ENCODE results near the gene SFMBT1.

DNA sequence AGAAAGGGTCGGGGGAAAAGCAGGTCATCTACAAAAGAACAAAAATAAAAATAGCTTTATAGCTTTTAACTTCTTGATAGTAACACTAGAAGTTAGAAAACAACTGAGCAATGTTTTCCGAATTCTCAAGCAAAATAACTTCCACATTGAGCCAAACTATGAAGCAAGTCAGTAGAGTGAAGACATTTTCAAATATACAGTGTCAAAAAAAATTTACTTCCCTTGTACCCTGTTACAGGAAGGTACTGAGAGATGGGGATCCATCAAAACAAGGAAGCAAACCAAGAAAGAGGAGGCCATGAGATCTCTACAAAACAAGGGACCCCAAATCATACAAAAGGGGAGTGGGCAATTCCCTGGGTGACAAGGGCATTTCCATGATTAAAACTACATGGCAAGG is 121.9 kb downstream of the SFMBT1 start:
- TF ChIP-seq POLR2AphosphoS5 (IDR thresholded peaks at IDR 0.05; ENCODE audit: low read depth), result no peak
- no peak for TF ChIP-seq EZH2 (IDR thresholded peaks at IDR 0.05; ENCODE audit: low read depth, unreplicated experiment)
- TF ChIP-seq, protein P1, sequence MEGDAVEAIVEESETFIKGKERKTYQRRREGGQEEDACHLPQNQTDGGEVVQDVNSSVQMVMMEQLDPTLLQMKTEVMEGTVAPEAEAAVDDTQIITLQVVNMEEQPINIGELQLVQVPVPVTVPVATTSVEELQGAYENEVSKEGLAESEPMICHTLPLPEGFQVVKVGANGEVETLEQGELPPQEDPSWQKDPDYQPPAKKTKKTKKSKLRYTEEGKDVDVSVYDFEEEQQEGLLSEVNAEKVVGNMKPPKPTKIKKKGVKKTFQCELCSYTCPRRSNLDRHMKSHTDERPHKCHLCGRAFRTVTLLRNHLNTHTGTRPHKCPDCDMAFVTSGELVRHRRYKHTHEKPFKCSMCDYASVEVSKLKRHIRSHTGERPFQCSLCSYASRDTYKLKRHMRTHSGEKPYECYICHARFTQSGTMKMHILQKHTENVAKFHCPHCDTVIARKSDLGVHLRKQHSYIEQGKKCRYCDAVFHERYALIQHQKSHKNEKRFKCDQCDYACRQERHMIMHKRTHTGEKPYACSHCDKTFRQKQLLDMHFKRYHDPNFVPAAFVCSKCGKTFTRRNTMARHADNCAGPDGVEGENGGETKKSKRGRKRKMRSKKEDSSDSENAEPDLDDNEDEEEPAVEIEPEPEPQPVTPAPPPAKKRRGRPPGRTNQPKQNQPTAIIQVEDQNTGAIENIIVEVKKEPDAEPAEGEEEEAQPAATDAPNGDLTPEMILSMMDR (conservative IDR thresholded peaks at IDR 0.05; ENCODE audit: low read depth in 2 of 2), result no peak
- no peak for TF ChIP-seq CREB1 (CRISPR knock-in tag; IDR thresholded peaks at IDR 0.05; ENCODE audit: low read depth)
- TF ChIP-seq, protein P2, sequence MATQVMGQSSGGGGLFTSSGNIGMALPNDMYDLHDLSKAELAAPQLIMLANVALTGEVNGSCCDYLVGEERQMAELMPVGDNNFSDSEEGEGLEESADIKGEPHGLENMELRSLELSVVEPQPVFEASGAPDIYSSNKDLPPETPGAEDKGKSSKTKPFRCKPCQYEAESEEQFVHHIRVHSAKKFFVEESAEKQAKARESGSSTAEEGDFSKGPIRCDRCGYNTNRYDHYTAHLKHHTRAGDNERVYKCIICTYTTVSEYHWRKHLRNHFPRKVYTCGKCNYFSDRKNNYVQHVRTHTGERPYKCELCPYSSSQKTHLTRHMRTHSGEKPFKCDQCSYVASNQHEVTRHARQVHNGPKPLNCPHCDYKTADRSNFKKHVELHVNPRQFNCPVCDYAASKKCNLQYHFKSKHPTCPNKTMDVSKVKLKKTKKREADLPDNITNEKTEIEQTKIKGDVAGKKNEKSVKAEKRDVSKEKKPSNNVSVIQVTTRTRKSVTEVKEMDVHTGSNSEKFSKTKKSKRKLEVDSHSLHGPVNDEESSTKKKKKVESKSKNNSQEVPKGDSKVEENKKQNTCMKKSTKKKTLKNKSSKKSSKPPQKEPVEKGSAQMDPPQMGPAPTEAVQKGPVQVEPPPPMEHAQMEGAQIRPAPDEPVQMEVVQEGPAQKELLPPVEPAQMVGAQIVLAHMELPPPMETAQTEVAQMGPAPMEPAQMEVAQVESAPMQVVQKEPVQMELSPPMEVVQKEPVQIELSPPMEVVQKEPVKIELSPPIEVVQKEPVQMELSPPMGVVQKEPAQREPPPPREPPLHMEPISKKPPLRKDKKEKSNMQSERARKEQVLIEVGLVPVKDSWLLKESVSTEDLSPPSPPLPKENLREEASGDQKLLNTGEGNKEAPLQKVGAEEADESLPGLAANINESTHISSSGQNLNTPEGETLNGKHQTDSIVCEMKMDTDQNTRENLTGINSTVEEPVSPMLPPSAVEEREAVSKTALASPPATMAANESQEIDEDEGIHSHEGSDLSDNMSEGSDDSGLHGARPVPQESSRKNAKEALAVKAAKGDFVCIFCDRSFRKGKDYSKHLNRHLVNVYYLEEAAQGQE (IDR thresholded peaks at IDR 0.05; ENCODE audit: unreplicated experiment), result no peak

Data from GM23338 (cell line).